GM18858 (cell line): ENCODE data around the gene TEC.
"Not testable (repeated sequence)": the region's sequence is repeated elsewhere in the genome, so short reads cannot be mapped to it uniquely, and the experiment has no call there.

Source experiments
- ATAC-seq: cut with Tn5 transposase; IDR thresholded peaks from one replicate; pipeline ENCODE4 v1.9.1; 2021; ENCODE audit not compliant: unreplicated experiment

TEC gene

GRCh38 chr4:48243887-48244286, 25.8 kb downstream of the TEC start:
- ATAC-seq: no peak

- ATAC-seq: no peak
Observed at GRCh38 chr4:48243429-48243828, 26.2 kb downstream of the TEC start.

GRCh38 chr4:48242511-48243195, 27.0 kb downstream of the TEC start:
- ATAC-seq: no peak

GRCh38 chr4:48241731-48242130, 27.9 kb downstream of the TEC start:
- no peak for ATAC-seq

- ATAC-seq: no peak
Observed at GRCh38 chr4:48237996-48238645, 31.5 kb downstream of the TEC start.

GRCh38 chr4:48235050-48235449, 34.6 kb downstream of the TEC start:
- ATAC-seq: no peak

GRCh38 chr4:48234575-48234974, 35.1 kb downstream of the TEC start:
- no peak for ATAC-seq

GRCh38 chr4:48228949-48229348, 40.7 kb downstream of the TEC start:
- no peak for ATAC-seq

GRCh38 chr4:48227662-48228061, 42.0 kb downstream of the TEC start:
- ATAC-seq: no peak

- ATAC-seq: no peak
Observed at GRCh38 chr4:48226199-48226598, 43.4 kb downstream of the TEC start.

GRCh38 chr4:48225368-48226141, 44.1 kb downstream of the TEC start:
- no peak for ATAC-seq

- ATAC-seq: no peak
Observed at GRCh38 chr4:48224606-48225005, 45.0 kb downstream of the TEC start.

- no peak for ATAC-seq
Observed at GRCh38 chr4:48223633-48224295, 45.9 kb downstream of the TEC start.

- ATAC-seq: no peak
Observed at GRCh38 chr4:48222491-48222890, 47.1 kb downstream of the TEC start.

- ATAC-seq: not testable (repeated sequence)
Observed at GRCh38 chr4:48219430-48219829, 50.2 kb downstream of the TEC start.

- no peak for ATAC-seq
Observed at GRCh38 chr4:48216563-48216962, 53.1 kb downstream of the TEC start.

- no peak for ATAC-seq
Observed at GRCh38 chr4:48215977-48216376, 53.7 kb downstream of the TEC start.

GRCh38 chr4:48212165-48212564, 57.5 kb downstream of the TEC start:
- ATAC-seq: peak; percentile 69

GRCh38 chr4:48210966-48211328, 58.7 kb downstream of the TEC start:
- ATAC-seq: no peak

GRCh38 chr4:48205626-48206025, 64.0 kb downstream of the TEC start:
- ATAC-seq: no peak

GRCh38 chr4:48205107-48205506, 64.5 kb downstream of the TEC start:
- ATAC-seq: no peak

- ATAC-seq: peak; percentile 33
Observed at GRCh38 chr4:48203819-48204218, 65.8 kb downstream of the TEC start.
